Medulla oblongata (tissue), 1 donor: ENCODE data around the gene TNFRSF19.
"Not testable (repeated sequence)": the region's sequence is repeated elsewhere in the genome, so short reads cannot be mapped to it uniquely, and the experiment has no call there.

Experiments
- DNase-seq: peaks from one replicate; pipeline ENCODE4 v3.0.0-alpha.2; 2015; ENCODE audit errors: extremely low spot score

Gene TNFRSF19

GRCh38 chr13:23570921-23571315 is 706 bp downstream of the TNFRSF19 start:
- DNase-seq = no peak

GRCh38 chr13:23571431-23571830 is 1.2 kb downstream of the TNFRSF19 start:
- no peak for DNase-seq

GRCh38 chr13:23572836-23573235 is 2.6 kb downstream of the TNFRSF19 start:
- DNase-seq = no peak

DNA sequence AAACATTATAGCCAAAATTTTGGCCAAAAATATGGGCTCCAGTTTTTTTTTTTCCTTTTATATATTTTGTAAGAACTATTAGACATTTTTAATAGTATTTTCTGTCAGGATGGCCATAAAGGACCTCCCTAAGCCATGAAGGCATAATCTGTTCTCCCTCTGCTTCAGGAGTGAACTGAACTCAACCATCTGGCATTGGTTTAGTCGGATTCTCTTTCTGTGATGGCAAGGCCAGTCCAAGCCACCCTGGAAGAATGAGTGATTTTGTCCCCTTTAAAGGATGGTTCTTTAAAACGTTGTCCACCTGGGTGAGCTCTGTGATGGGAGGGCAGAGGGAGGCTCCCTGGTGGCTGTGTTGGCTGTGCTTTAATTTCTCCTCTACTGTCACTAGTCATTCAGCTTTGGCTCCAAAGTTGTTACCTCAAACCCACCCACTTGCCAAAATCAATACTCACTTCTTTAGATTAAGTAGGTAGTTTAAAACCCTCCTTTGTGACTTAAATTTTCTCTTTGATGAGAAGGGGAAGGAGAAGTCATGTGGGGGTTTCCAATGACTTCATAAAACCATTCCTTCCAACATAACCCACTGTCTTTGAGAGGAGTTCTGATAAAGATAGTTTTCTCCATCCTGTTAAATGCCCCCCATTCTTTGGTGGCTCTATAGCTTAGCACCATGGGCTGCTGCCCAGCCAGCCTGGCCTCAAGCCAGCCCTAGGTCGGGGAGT is 4.4 kb downstream of the TNFRSF19 start:
- DNase-seq = no peak

DNA sequence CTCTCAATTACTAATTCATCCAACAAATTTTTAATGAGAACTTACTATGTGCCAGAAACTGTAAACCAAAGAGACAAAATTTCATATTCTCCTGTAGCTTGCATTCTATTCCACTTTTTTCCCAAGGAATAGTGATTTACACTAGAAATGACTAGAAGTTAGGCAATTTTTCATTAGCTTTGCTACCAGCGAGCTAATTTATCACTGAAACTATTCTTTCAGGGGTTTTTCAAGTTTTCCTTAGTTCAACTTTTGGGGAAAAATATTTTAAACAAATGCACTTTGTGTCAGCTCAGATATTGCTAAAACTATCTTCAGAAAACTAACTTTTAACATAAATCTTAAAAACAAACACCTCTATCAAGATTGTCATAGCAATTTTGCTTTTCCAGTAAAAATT is 5.4 kb downstream of the TNFRSF19 start:
- DNase-seq = no peak

- peak; percentile 46 for DNase-seq
These were observed 8.3 kb downstream of the TNFRSF19 start for GRCh38 chr13:23578411-23579071.

DNA sequence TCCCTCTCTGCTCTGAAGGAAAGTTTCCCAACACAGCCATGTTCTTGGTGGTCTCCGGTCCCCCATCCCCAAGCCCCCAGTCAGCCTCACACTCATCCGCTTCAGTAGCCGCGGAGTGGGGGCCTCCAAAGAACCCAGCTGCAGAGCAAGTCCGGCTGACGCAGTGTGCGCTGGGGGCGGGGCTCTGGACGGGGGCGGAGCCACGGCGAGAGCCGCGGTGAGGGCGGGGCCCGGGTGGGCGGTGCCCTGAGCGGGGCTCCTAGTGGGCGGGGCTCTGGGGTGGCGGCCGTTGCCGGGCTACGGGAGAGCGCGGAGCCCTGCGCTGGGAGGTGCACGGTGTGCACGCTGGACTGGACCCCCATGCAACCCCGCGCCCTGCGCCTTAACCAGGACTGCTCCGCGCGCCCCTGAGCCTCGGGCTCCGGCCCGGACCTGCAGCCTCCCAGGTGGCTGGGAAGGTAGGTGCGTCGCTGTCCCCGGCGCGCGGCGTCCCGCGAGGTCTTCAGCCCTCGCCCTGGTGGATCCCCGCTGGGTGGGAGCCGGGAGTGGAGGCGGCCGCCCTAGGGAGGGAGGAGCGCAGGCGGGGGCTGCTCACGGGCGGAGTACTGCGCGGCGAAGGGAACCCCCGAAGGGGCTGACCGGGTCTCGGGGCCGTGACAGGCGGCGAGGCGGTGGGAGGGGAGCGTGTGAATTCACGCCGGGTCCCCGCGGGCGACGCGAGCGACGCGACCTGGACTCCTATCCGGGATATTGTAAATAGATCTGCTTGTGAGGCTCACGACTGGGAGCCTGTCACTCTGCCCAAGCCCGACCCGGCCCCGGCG is 9.1 kb downstream of the TNFRSF19 start:
- peak; percentile 87 for DNase-seq

GRCh38 chr13:23579896-23580683 is 9.9 kb downstream of the TNFRSF19 start:
- no peak for DNase-seq

DNA sequence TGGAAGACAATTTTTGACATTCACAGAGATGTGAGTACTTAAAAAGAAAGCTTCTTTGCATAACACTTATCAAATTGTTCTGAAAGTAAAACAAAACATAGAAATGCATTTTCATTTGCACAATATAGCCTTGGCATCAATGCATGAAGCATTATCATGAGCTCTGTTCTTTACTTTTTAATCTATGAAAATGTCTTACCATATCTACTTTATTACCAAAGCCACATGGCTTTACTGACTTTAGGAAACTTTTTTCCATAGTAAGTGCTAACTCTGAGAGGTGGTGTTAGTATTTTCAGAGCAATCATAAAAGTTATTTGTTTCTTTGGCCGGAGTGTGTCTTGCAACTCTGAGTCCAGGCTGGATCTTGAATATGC is 10.5 kb downstream of the TNFRSF19 start:
- DNase-seq = no peak

DNA sequence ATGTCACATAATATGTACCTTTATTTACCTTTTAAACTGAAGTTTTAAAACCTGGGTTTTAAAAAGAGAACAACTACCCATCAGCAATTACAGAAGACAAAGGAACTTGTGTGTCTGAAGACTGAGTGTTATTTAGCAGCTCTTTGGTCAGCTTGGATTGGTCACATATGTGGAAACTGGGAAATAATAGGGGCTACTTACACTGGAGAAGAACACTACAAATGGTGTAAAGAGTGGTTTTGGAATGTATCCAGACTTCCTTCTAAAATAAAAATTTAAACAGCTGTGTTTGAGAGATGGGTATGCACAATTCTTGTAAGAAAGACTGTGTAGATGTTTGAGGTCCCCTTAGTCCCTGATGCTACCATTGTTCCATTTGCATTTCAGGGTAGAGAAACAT is 13.3 kb downstream of the TNFRSF19 start:
- DNase-seq = no peak

GRCh38 chr13:23584275-23584674 is 14.1 kb downstream of the TNFRSF19 start:
- no peak for DNase-seq

DNA sequence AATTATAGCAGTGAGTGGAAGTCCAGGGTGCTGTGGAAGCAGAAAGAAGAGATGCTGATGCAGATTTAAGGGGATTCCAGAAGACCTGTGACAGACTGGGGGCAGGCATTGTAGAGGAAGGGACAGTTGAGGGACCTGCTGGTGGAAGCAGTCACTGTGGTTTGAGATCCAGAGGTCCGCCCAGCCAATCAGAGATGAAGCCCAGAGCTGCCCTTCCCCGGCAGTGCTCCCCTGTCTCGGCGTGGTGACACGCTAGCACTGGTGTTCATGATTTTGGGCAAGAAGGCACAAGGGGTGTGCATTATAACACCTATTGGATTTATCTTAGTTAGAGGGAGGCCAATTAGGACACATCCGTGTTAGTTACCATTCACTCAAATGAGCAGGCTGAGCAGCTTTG is 16.1 kb downstream of the TNFRSF19 start:
- no peak for DNase-seq

DNA sequence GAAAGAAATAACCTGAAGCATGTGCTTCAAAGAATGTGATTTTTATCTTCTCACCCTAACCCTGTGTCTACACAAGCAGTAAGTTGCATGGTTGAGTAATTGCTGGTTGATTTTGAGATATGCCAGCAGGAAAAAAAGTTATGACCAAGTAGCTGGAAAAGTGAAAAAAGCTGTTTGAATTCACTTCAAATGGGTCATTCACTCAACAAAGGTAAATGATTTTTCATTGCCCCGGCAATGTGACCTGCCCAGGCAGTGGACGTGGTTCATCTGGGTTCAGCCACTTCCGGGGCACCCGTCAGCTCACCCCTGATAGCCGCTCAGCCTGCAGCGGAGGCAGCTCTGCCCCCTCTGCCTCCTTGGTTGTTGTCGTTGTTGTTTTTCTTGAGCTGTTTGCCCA is 18.5 kb downstream of the TNFRSF19 start:
- no peak for DNase-seq

- DNase-seq = no peak
These were observed 22.4 kb downstream of the TNFRSF19 start for GRCh38 chr13:23592596-23592995.

DNA sequence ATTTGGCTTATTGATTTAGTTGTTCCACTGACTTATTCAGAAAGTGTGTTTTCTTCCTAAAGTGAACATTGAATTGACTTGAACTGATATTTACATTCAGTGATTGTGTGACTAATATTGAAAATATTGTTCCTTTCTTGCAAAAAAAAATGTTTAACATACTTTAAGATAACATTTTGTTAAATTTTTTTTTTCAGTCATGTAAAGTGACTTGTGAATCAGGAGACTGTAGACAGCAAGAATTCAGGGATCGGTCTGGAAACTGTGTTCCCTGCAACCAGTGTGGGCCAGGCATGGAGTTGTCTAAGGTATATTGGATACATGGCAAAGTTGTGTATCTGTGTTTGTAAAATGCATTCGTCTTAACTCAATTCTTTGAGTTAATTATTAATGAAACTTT is 22.9 kb downstream of the TNFRSF19 start:
- no peak for DNase-seq

GRCh38 chr13:23594290-23594689 is 24.1 kb downstream of the TNFRSF19 start:
- DNase-seq = not testable (repeated sequence)

DNA sequence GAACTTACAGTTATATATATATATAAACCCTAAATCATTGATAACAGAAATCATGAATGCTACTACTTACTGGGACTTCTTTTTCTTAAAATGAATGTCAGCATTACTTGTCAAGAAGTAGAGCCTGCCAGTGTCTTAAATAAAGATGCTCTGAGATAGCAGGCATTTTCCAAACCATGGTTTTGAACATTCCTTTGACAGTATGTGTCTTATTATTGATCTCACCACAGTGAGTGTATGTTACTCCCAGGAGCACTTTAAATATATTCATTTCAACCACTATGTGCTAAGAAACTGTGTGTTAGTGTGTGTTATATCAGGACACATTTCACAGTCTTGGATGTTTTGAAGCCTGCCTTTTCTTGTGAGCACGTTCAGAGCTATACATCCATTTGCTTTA is 28.2 kb downstream of the TNFRSF19 start:
- no peak for DNase-seq

- DNase-seq = no peak
These were observed 29.1 kb downstream of the TNFRSF19 start for GRCh38 chr13:23599083-23599925.

DNA sequence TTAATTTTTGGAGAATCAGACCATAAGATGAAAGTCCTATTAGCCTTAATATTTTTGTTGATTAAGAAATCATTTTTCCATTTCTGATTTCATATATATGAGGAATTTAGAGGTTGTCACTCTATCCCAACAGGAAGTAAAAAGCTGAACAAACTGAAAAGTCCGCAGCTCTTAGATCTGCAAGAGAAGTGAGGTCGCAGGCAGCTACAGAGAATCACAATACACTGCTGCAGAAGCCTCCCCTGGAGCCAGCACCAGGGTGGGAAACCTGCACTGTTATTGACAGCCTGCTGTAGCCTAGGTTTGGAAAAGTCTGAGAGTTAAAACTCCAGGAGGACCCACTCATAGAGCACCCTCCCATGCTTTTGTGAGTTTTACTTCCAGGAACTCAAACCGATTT is 29.9 kb downstream of the TNFRSF19 start:
- no peak for DNase-seq

GRCh38 chr13:23600534-23600933 is 30.3 kb downstream of the TNFRSF19 start:
- DNase-seq = no peak

DNA sequence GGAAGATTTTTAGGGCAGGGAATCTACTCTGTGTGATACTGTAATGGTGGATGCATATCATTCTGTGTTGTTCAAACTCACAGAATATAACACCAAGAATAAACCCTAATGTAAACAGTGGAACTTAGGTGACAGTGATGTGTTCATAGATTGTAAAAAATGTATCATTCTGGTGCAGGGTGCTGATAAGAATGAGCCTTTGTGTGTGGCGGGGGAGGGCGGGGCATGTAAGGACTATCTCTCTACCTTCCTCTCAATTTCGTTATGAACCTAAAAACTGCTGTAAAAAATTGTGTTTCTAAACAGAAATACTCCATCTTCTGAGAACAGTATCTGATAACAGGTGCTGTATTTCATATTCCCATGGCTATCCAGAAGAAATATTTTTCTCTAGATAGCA is 35.6 kb downstream of the TNFRSF19 start:
- DNase-seq = no peak
